GM23338 (cell line): Measurements from ENCODE around the gene UBE2QL1. TPM values are rescaled to one million over a fixed set of nuclear protein-coding genes. Genes with fewer than 3 reads are reported as not detected.

Experiments used
- ATAC-seq: fragments of 200-7000 bp; cut with Tn5 transposase; 3 replicates; pipeline ENCODE4 v1.9.1; 2020
- DNase-seq: peaks from one replicate; pipeline ENCODE4 v3.0.0-alpha.2; 2015; ENCODE audit warnings: low spot score
- H2AFZ ChIP-seq: fragments of 200-600 bp; sonication (generic); 2 replicates; pipeline ENCODE4 v1.8.0; 2016; ENCODE audit warnings: antibody characterized with exemption, mild to moderate bottlenecking, moderate library complexity
- H3F3A ChIP-seq: fragments of 200-600 bp; sonication (generic); replicated peaks from 2 replicates; pipeline ENCODE4 v1.8.0; 2017; ENCODE audit warnings: antibody characterized with exemption, mixed run types, low read depth
- H3K27ac ChIP-seq: fragments of 200-600 bp; sonication (generic); 2 replicates; pipeline ENCODE4 v1.6.1; 2016; ENCODE audit warnings: low read depth
- H3K27me3 ChIP-seq: fragments of 200-600 bp; sonication (generic); 2 replicates; pipeline ENCODE4 v1.8.0; 2016; ENCODE audit warnings: mild to moderate bottlenecking, mixed run types, moderate library complexity; ENCODE audit not compliant: insufficient read depth
- H3K36me3 ChIP-seq: fragments of 200-600 bp; sonication (generic); 2 replicates; pipeline ENCODE4 v1.8.0; 2016; ENCODE audit warnings: mild to moderate bottlenecking; ENCODE audit not compliant: insufficient read depth
- H3K4me1 ChIP-seq: fragments of 200-600 bp; sonication (generic); 2 replicates; pipeline ENCODE4 v1.8.0; 2016; ENCODE audit warnings: mild to moderate bottlenecking, moderate library complexity; ENCODE audit not compliant: insufficient read depth
- H3K4me2 ChIP-seq: fragments of 200-600 bp; sonication (generic); 2 replicates; pipeline ENCODE4 v1.7.1; 2017; ENCODE audit warnings: mixed run types
- H3K4me3 ChIP-seq: fragments of 200-600 bp; sonication (generic); 2 replicates; pipeline ENCODE4 v1.6.1; 2016; ENCODE audit warnings: mixed run types
- H3K79me2 ChIP-seq: fragments of 200-600 bp; sonication (generic); replicated peaks from 2 replicates; pipeline ENCODE4 v1.8.0; 2017; ENCODE audit warnings: mild to moderate bottlenecking; ENCODE audit not compliant: insufficient read depth
- H3K9me2 ChIP-seq: fragments of 200-600 bp; sonication (generic); 2 replicates; pipeline ENCODE4 v1.8.0; 2017; ENCODE audit not compliant: insufficient read depth
- H4K20me1 ChIP-seq: fragments of 200-600 bp; sonication (generic); replicated peaks from 2 replicates; pipeline ENCODE4 v1.8.0; 2017; ENCODE audit warnings: mild to moderate bottlenecking; ENCODE audit not compliant: insufficient read depth
- H3K27ac Mint-ChIP-seq: 2 replicates; pipeline ENCODE4 v1.8.0; 2020; ENCODE audit warnings: inconsistent platforms, mild to moderate bottlenecking, moderate library complexity, mixed read lengths
- H3K27me3 Mint-ChIP-seq: 3 replicates; pipeline ENCODE4 v1.8.0; 2022; ENCODE audit warnings: low read depth, mild to moderate bottlenecking, moderate library complexity, mixed read lengths, inconsistent platforms; ENCODE audit not compliant: insufficient read depth, poor library complexity
- H3K36me3 Mint-ChIP-seq: 3 replicates; pipeline ENCODE4 v1.8.0; 2021; ENCODE audit warnings: low read depth, mild to moderate bottlenecking, inconsistent platforms, moderate library complexity, mixed read lengths
- H3K4me1 Mint-ChIP-seq: 3 replicates; pipeline ENCODE4 v1.8.0; 2020; ENCODE audit warnings: mild to moderate bottlenecking, inconsistent platforms, mixed read lengths
- H3K4me3 Mint-ChIP-seq: 3 replicates; pipeline ENCODE4 v1.8.0; 2021; ENCODE audit warnings: moderate library complexity, mild to moderate bottlenecking, inconsistent platforms, mixed read lengths
- H3K9me3 Mint-ChIP-seq: 3 replicates; pipeline ENCODE4 v1.8.0; 2020; ENCODE audit warnings: moderate library complexity, mild to moderate bottlenecking, inconsistent platforms, mixed read lengths
- CREB1 ChIP-seq: fragments of 250-450 bp; sonication (Bioruptor Pico); IDR thresholded peaks from 2 replicates; pipeline ENCODE4 v1.5.0; 2020; ENCODE audit warnings: low read depth, mild to moderate bottlenecking, moderate library complexity
- EZH2 ChIP-seq: fragments of 200-600 bp; sonication (generic); IDR thresholded peaks from one replicate; pipeline ENCODE4 v1.8.0; 2017; ENCODE audit warnings: antibody characterized with exemption, mild to moderate bottlenecking, low read depth; ENCODE audit not compliant: unreplicated experiment
- EZH2phosphoT487 ChIP-seq: fragments of 200-600 bp; sonication (generic); IDR thresholded peaks from one replicate; pipeline ENCODE4 v1.8.1; 2018; ENCODE audit warnings: antibody characterized with exemption; ENCODE audit not compliant: unreplicated experiment
- JUNB ChIP-seq: IDR thresholded peaks from one replicate; pipeline ENCODE4 v1.6.1; 2016; ENCODE audit warnings: antibody characterized with exemption; ENCODE audit not compliant: unreplicated experiment
- NANOG ChIP-seq: IDR thresholded peaks from 2 replicates; pipeline ENCODE4 v1.6.1; 2016; ENCODE audit warnings: antibody characterized with exemption, borderline replicate concordance
- POLR2AphosphoS5 ChIP-seq: IDR thresholded peaks from 2 replicates; pipeline ENCODE4 v1.6.1; 2016; ENCODE audit warnings: antibody characterized with exemption, low read depth
- STAT1 ChIP-seq: IDR thresholded peaks from one replicate; pipeline ENCODE4 v1.6.1; 2016; ENCODE audit warnings: antibody characterized with exemption; ENCODE audit not compliant: unreplicated experiment
- ZNF114 ChIP-seq: fragments of 250-450 bp; sonication (Bioruptor Pico); IDR thresholded peaks from 2 replicates; pipeline ENCODE4 v1.5.0; 2020; ENCODE audit warnings: mild to moderate bottlenecking, moderate library complexity
- ZNF331 ChIP-seq: fragments of 250-450 bp; sonication (Bioruptor Pico); IDR thresholded peaks from 2 replicates; pipeline ENCODE4 v1.5.0; 2020; ENCODE audit warnings: low read depth, mild to moderate bottlenecking, moderate library complexity
- polyA plus RNA-seq: library from polyadenylated mRNA; unstranded; fragments of >200 nt; fragmentation: Nextera tagmentation; extraction: Ambion mirVana; gene quantifications from 2 replicates; pipeline ENCODE4 v1.2.1, GENCODE V29; 2016
- total RNA-seq: library from RNA; depleted of rRNA; stranded (reverse); fragments of >200 nt; shearing (Covaris generic); gene quantifications from 2 replicates; pipeline ENCODE4 v1.2.3, GENCODE V29; 2014
- TF ChIP-seq, protein P1 (sequence below): IDR thresholded peaks from 2 replicates; pipeline ENCODE4 v1.6.1; 2016; ENCODE audit warnings: antibody characterized with exemption
- TF ChIP-seq, protein P2 (sequence below): fragments of 250-450 bp; sonication (Bioruptor Pico); IDR thresholded peaks from 2 replicates; pipeline ENCODE4 v1.5.0; 2020; ENCODE audit warnings: mild to moderate bottlenecking, moderate library complexity
- TF ChIP-seq, protein P3 (sequence below): IDR thresholded peaks from one replicate; pipeline ENCODE4 v1.6.1; 2018; ENCODE audit warnings: antibody characterized with exemption; ENCODE audit not compliant: unreplicated experiment
- TF ChIP-seq, protein P4 (sequence below), 2 experiments: fragments of 200-600 bp in 1 of 2; sonication (generic) in 1 of 2; conservative IDR thresholded peaks; 2 replicates each; pipeline versions ENCODE4 v1.5.1 to v1.6.1; 2016 to 2017; ENCODE audit warnings: antibody characterized with exemption in 2 of 2, low read depth in 2 of 2, mild to moderate bottlenecking in 2 of 2, moderate library complexity in 1 of 2

The UBE2QL1 gene
- total and polyA plus RNA-seq, 2 experiments from 2014 or later: 0.40 to 0.83 TPM

DNA sequence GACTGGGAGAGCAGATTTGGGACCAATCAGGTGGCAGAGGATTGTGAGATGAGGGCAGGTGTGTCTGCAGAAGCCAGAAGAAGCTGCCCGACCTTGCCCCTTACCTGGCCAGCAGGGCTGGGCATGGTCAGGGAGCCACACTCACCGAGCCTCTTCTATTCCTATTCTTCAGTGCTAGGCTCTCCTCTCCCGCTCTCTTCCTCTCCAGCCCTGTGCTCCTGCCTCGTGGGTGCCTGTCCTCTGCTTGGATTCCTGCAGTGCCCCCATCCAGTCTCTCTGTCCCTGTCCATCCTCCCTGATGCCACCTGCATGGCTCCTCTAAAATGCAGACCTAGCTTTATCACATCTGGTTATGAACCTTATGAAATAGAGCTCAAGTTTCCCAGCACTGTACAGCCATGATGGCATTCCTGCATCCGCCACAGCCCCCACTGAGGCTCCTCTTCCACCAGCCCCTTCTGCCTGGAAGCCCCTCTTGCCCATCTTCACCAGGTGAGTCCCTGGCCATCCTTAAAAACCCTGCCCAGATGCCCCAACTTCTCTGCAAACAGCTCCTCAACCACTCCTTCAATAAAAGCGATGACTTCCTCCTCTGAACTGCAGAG, 8.2 kb downstream of the UBE2QL1 start:
- no peak overlapping the region for H3K4me3 ChIP-seq
- TF ChIP-seq, protein P1, sequence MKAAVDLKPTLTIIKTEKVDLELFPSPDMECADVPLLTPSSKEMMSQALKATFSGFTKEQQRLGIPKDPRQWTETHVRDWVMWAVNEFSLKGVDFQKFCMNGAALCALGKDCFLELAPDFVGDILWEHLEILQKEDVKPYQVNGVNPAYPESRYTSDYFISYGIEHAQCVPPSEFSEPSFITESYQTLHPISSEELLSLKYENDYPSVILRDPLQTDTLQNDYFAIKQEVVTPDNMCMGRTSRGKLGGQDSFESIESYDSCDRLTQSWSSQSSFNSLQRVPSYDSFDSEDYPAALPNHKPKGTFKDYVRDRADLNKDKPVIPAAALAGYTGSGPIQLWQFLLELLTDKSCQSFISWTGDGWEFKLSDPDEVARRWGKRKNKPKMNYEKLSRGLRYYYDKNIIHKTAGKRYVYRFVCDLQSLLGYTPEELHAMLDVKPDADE: no peak
- TF ChIP-seq, protein P2, sequence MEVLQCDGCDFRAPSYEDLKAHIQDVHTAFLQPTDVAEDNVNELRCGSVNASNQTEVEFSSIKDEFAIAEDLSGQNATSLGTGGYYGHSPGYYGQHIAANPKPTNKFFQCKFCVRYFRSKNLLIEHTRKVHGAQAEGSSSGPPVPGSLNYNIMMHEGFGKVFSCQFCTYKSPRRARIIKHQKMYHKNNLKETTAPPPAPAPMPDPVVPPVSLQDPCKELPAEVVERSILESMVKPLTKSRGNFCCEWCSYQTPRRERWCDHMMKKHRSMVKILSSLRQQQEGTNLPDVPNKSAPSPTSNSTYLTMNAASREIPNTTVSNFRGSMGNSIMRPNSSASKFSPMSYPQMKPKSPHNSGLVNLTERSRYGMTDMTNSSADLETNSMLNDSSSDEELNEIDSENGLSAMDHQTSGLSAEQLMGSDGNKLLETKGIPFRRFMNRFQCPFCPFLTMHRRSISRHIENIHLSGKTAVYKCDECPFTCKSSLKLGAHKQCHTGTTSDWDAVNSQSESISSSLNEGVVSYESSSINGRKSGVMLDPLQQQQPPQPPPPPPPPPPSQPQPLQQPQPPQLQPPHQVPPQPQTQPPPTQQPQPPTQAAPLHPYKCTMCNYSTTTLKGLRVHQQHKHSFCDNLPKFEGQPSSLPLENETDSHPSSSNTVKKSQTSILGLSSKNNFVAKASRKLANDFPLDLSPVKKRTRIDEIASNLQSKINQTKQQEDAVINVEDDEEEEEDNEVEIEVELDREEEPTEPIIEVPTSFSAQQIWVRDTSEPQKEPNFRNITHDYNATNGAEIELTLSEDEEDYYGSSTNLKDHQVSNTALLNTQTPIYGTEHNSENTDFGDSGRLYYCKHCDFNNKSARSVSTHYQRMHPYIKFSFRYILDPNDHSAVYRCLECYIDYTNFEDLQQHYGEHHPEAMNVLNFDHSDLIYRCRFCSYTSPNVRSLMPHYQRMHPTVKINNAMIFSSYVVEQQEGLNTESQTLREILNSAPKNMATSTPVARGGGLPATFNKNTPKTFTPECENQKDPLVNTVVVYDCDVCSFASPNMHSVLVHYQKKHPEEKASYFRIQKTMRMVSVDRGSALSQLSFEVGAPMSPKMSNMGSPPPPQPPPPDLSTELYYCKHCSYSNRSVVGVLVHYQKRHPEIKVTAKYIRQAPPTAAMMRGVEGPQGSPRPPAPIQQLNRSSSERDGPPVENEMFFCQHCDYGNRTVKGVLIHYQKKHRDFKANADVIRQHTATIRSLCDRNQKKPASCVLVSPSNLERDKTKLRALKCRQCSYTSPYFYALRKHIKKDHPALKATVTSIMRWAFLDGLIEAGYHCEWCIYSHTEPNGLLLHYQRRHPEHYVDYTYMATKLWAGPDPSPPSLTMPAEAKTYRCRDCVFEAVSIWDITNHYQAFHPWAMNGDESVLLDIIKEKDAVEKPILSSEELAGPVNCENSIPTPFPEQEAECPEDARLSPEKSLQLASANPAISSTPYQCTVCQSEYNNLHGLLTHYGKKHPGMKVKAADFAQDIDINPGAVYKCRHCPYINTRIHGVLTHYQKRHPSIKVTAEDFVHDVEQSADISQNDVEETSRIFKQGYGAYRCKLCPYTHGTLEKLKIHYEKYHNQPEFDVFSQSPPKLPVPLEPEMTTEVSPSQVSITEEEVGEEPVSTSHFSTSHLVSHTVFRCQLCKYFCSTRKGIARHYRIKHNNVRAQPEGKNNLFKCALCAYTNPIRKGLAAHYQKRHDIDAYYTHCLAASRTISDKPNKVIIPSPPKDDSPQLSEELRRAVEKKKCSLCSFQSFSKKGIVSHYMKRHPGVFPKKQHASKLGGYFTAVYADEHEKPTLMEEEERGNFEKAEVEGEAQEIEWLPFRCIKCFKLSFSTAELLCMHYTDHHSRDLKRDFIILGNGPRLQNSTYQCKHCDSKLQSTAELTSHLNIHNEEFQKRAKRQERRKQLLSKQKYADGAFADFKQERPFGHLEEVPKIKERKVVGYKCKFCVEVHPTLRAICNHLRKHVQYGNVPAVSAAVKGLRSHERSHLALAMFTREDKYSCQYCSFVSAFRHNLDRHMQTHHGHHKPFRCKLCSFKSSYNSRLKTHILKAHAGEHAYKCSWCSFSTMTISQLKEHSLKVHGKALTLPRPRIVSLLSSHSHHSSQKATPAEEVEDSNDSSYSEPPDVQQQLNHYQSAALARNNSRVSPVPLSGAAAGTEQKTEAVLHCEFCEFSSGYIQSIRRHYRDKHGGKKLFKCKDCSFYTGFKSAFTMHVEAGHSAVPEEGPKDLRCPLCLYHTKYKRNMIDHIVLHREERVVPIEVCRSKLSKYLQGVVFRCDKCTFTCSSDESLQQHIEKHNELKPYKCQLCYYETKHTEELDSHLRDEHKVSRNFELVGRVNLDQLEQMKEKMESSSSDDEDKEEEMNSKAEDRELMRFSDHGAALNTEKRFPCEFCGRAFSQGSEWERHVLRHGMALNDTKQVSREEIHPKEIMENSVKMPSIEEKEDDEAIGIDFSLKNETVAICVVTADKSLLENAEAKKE (CRISPR knock-in tag): no peak
- TF ChIP-seq CREB1 (CRISPR knock-in tag) (no peak), STAT1 (no peak), NANOG (no peak), ZNF114 (CRISPR knock-in tag) (no peak), POLR2AphosphoS5 (no peak), EZH2phosphoT487 (no peak), JUNB (no peak), EZH2 (no peak), ZNF331 (no peak)
- TF ChIP-seq, protein P3, sequence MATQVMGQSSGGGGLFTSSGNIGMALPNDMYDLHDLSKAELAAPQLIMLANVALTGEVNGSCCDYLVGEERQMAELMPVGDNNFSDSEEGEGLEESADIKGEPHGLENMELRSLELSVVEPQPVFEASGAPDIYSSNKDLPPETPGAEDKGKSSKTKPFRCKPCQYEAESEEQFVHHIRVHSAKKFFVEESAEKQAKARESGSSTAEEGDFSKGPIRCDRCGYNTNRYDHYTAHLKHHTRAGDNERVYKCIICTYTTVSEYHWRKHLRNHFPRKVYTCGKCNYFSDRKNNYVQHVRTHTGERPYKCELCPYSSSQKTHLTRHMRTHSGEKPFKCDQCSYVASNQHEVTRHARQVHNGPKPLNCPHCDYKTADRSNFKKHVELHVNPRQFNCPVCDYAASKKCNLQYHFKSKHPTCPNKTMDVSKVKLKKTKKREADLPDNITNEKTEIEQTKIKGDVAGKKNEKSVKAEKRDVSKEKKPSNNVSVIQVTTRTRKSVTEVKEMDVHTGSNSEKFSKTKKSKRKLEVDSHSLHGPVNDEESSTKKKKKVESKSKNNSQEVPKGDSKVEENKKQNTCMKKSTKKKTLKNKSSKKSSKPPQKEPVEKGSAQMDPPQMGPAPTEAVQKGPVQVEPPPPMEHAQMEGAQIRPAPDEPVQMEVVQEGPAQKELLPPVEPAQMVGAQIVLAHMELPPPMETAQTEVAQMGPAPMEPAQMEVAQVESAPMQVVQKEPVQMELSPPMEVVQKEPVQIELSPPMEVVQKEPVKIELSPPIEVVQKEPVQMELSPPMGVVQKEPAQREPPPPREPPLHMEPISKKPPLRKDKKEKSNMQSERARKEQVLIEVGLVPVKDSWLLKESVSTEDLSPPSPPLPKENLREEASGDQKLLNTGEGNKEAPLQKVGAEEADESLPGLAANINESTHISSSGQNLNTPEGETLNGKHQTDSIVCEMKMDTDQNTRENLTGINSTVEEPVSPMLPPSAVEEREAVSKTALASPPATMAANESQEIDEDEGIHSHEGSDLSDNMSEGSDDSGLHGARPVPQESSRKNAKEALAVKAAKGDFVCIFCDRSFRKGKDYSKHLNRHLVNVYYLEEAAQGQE: no peak
- TF ChIP-seq, protein P4, sequence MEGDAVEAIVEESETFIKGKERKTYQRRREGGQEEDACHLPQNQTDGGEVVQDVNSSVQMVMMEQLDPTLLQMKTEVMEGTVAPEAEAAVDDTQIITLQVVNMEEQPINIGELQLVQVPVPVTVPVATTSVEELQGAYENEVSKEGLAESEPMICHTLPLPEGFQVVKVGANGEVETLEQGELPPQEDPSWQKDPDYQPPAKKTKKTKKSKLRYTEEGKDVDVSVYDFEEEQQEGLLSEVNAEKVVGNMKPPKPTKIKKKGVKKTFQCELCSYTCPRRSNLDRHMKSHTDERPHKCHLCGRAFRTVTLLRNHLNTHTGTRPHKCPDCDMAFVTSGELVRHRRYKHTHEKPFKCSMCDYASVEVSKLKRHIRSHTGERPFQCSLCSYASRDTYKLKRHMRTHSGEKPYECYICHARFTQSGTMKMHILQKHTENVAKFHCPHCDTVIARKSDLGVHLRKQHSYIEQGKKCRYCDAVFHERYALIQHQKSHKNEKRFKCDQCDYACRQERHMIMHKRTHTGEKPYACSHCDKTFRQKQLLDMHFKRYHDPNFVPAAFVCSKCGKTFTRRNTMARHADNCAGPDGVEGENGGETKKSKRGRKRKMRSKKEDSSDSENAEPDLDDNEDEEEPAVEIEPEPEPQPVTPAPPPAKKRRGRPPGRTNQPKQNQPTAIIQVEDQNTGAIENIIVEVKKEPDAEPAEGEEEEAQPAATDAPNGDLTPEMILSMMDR (conservative IDR thresholded peaks at IDR 0.05; ENCODE audit: low read depth in 2 of 2): no peak
- no peak overlapping the region for H2AFZ ChIP-seq
- H3K27ac ChIP-seq: no peak overlapping the region
- H3K27ac Mint-ChIP-seq: no peak overlapping the region
- H3K36me3 ChIP-seq: no peaks in the 10 kb centered on the region
- no peaks in the 10 kb centered on the region for H4K20me1 ChIP-seq
- DNase-seq (no peak), ATAC-seq (no peak)
- H3K4me1 ChIP-seq: no peaks in the 10 kb centered on the region
- no peaks in the 10 kb centered on the region; the same call in 2 of the 3 replicates for H3K9me3 Mint-ChIP-seq
- no peak overlapping the region for H3K4me2 ChIP-seq
- no peaks in the 10 kb centered on the region for H3K79me2 ChIP-seq
- H3F3A ChIP-seq: no peaks in the 10 kb centered on the region
- H3K36me3 Mint-ChIP-seq: no peaks in the 10 kb centered on the region
- H3K27me3 ChIP-seq: peaks cover 15% of the 10 kb centered on the region
- H3K9me2 ChIP-seq: no peaks in the 10 kb centered on the region
- no peaks in the 10 kb centered on the region; the same call in 2 of the 3 replicates for H3K4me1 Mint-ChIP-seq
- peaks cover 12% of the 10 kb centered on the region for H3K27me3 Mint-ChIP-seq
- H3K4me3 Mint-ChIP-seq: no peak overlapping the region
